SK-N-SH (cell line): ENCODE results near the gene MILR1.

ENCODE experiments used
- CHD2 ChIP-seq: fragments of 150-350 bp; IDR thresholded peaks from 2 replicates; pipeline ENCODE4 v1.6.1; 2018; ENCODE audit warnings: low read length; ENCODE audit not compliant: partially characterized antibody
- CTCF ChIP-seq: fragments of 200-600 bp; sonication (generic); IDR thresholded peaks from 2 replicates; pipeline ENCODE4 v1.6.1; 2017; ENCODE audit warnings: antibody characterized with exemption, mild to moderate bottlenecking, moderate library complexity
- EP300 ChIP-seq, 2 experiments: IDR thresholded peaks; 2 replicates each; pipeline versions ENCODE4 v1.4.0 to v1.6.1; 2012; ENCODE audit warnings: borderline replicate concordance in 1 of 2, low read depth in 1 of 2, low read length in 1 of 2
- EZH2phosphoT487 ChIP-seq: fragments of 200-600 bp; sonication (generic); IDR thresholded peaks from 2 replicates; pipeline ENCODE4 v1.6.1; 2017; ENCODE audit warnings: low read depth, mixed run types, mild to moderate bottlenecking, antibody characterized with exemption, moderate library complexity, borderline replicate concordance
- FOXM1 ChIP-seq: IDR thresholded peaks from 2 replicates; pipeline ENCODE4 v1.4.0; 2012; ENCODE audit warnings: low read depth, mild to moderate bottlenecking
- MAX ChIP-seq: IDR thresholded peaks from 2 replicates; pipeline ENCODE4 v1.4.0; 2012; ENCODE audit warnings: low read depth
- POLR2AphosphoS5 ChIP-seq: IDR thresholded peaks from 2 replicates; pipeline ENCODE4 v1.6.1; 2012; ENCODE audit warnings: low read depth, low read length
- RCOR1 ChIP-seq: fragments of 150-350 bp; IDR thresholded peaks from 2 replicates; pipeline ENCODE4 v1.6.1; 2017; ENCODE audit warnings: antibody characterized with exemption, low read length
- RXRA ChIP-seq: IDR thresholded peaks from 2 replicates; pipeline ENCODE4 v1.4.0; 2012; ENCODE audit warnings: low read depth, mild to moderate bottlenecking, borderline replicate concordance
- SMC3 ChIP-seq: IDR thresholded peaks from 2 replicates; pipeline ENCODE4 v1.6.1; 2012; ENCODE audit warnings: low read depth, low read length, improper control_type of control experiment
- TAF1 ChIP-seq: IDR thresholded peaks from 2 replicates; pipeline ENCODE4 v1.6.1; 2012; ENCODE audit warnings: low read depth, mild to moderate bottlenecking, low read length, moderate library complexity, borderline replicate concordance
- YY1 ChIP-seq: IDR thresholded peaks from 2 replicates; pipeline ENCODE4 v1.4.0; 2012; ENCODE audit warnings: low read depth, mild to moderate bottlenecking

GRCh38 chr17:64480951-64481350 lies 32.0 kb downstream of the MILR1 start:
- TF ChIP-seq POLR2AphosphoS5 (no peak), CTCF (no peak), TAF1 (no peak), CHD2 (no peak), EZH2phosphoT487 (no peak), SMC3 (no peak), RCOR1 (no peak), YY1 (no peak), MAX (no peak), EP300 (IDR thresholded peaks at IDR 0.05; ENCODE audit: borderline replicate concordance in 1 of 2, low read depth in 1 of 2, low read length in 1 of 2) (no peak), FOXM1 (no peak), RXRA (no peak)
